ENCODE data around the gene ZFP62. TPM values are rescaled to one million over a fixed set of nuclear protein-coding genes. Genes with fewer than 3 reads are reported as not detected.
"Not testable (repeated sequence)": the region's sequence is repeated elsewhere in the genome, so short reads cannot be mapped to it uniquely, and the experiment has no call there.

ZFP62 gene
- total RNA-seq, 1 experiment from 2014 or later: 17.1 TPM

GRCh38 chr5:180830253-180831138 lies 30.6 kb downstream of the ZFP62 start:
- DNase-seq (ENCODE audit: low read depth): peak; percentile 54

GRCh38 chr5:180829726-180830125 lies 31.4 kb downstream of the ZFP62 start:
- DNase-seq (ENCODE audit: low read depth): no peak

GRCh38 chr5:180828756-180829531 lies 32.1 kb downstream of the ZFP62 start:
- not testable (repeated sequence) for DNase-seq (ENCODE audit: low read depth)

GRCh38 chr5:180827374-180827773 lies 33.7 kb downstream of the ZFP62 start:
- not testable (repeated sequence) for DNase-seq (ENCODE audit: low read depth)

- peak; percentile 82 for DNase-seq (ENCODE audit: low read depth)
Measured at GRCh38 chr5:180825768-180826525, 35.1 kb downstream of the ZFP62 start.

GRCh38 chr5:180824630-180825476 lies 36.2 kb downstream of the ZFP62 start:
- no peak for DNase-seq (ENCODE audit: low read depth)

GRCh38 chr5:180823940-180824629 lies 37.0 kb downstream of the ZFP62 start:
- no peak for DNase-seq (ENCODE audit: low read depth)

- no peak for DNase-seq (ENCODE audit: low read depth)
Measured at GRCh38 chr5:180823346-180823745, 37.7 kb downstream of the ZFP62 start.

- DNase-seq (ENCODE audit: low read depth): no peak
Measured at GRCh38 chr5:180821538-180821937, 39.5 kb downstream of the ZFP62 start.

- no peak for DNase-seq (ENCODE audit: low read depth)
Measured at GRCh38 chr5:180820788-180821321, 40.2 kb downstream of the ZFP62 start.

GRCh38 chr5:180818677-180819341 lies 42.3 kb downstream of the ZFP62 start:
- DNase-seq (ENCODE audit: low read depth): no peak

GRCh38 chr5:180817893-180818674 lies 43.0 kb downstream of the ZFP62 start:
- no peak for DNase-seq (ENCODE audit: low read depth)

GRCh38 chr5:180816608-180817534 lies 44.2 kb downstream of the ZFP62 start:
- DNase-seq (ENCODE audit: low read depth): peak; percentile 66

GRCh38 chr5:180815293-180815917 lies 45.7 kb downstream of the ZFP62 start:
- DNase-seq (ENCODE audit: low read depth): no peak

- no peak for DNase-seq (ENCODE audit: low read depth)
Measured at GRCh38 chr5:180813420-180813819, 47.7 kb downstream of the ZFP62 start.

- DNase-seq (ENCODE audit: low read depth): no peak
Measured at GRCh38 chr5:180811623-180812124, 49.4 kb downstream of the ZFP62 start.
